Common myeloid progenitor, CD34-positive (primary cell): ENCODE data around the gene FAF2.
"Not testable (repeated sequence)": the region's sequence is repeated elsewhere in the genome, so short reads cannot be mapped to it uniquely, and the experiment has no call there.

Experiments used
- CTCF ChIA-PET: fragments of 350-600 bp; sonication (Branson Sonifier 250); formaldehyde crosslinking; loops from one replicate; lab custom pipeline; 2021; ENCODE audit warnings: antibody characterized with exemption; lab: Charles Lee
- POLR2A ChIA-PET: fragments of 350-600 bp; sonication (Branson Sonifier 250); formaldehyde crosslinking; loops from one replicate; lab custom pipeline; 2021; ENCODE audit warnings: antibody characterized with exemption; lab: Charles Lee
- DNase-seq, 3 donors: peaks; one replicate each; pipeline versions ENCODE4 v3.0.0 to v3.0.0-alpha.2; 2013
- H3K27ac ChIP-seq, 2 experiments: 1 replicate in 1 of 2; 2 replicates in 1 of 2; pipeline ENCODE4 v1.7.0; 2013; ENCODE audit warnings: inconsistent platforms in 2 of 2, low read length in 2 of 2, mild to moderate bottlenecking in 2 of 2, low read depth in 1 of 2, moderate library complexity in 1 of 2; ENCODE audit not compliant: severe bottlenecking in 2 of 2, insufficient read depth in 1 of 2, poor library complexity in 1 of 2
- H3K27me3 ChIP-seq, 5 experiments: replicated peaks in 2 of 5; 1 replicate in 3 of 5; 2 replicates in 2 of 5; pipeline versions ENCODE4 v1.6.1 to v1.7.0; 2013; ENCODE audit warnings: low read length in 4 of 5, mild to moderate bottlenecking in 2 of 5, moderate library complexity in 2 of 5, inconsistent platforms in 1 of 5; ENCODE audit not compliant: insufficient read depth in 5 of 5, control insufficient read depth in 4 of 5
- H3K36me3 ChIP-seq, 4 experiments: 1 replicate in 2 of 4; 2 replicates in 2 of 4; pipeline versions ENCODE4 v1.6.1 to v1.7.0; 2013; ENCODE audit warnings: low read length in 3 of 4, control low read depth in 1 of 4, mild to moderate bottlenecking in 1 of 4; ENCODE audit not compliant: control insufficient read depth in 4 of 4, insufficient read depth in 4 of 4
- H3K4me1 ChIP-seq, 4 experiments: 1 replicate in 3 of 4; 2 replicates in 1 of 4; pipeline versions ENCODE4 v1.6.1 to v1.7.1; 2013; ENCODE audit warnings: low read length in 3 of 4, mild to moderate bottlenecking in 3 of 4, control low read depth in 1 of 4, inconsistent platforms in 1 of 4, moderate library complexity in 1 of 4; ENCODE audit not compliant: control insufficient read depth in 4 of 4, insufficient read depth in 4 of 4; ENCODE audit errors: control extremely low read depth in 1 of 4
- H3K4me3 ChIP-seq, 7 experiments: 1 replicate in 4 of 7; 2 replicates in 3 of 7; pipeline versions ENCODE4 v1.5.1 to v1.7.0; 2013; ENCODE audit warnings: mild to moderate bottlenecking in 7 of 7, low read length in 6 of 7, moderate library complexity in 6 of 7, inconsistent platforms in 2 of 7, low read depth in 2 of 7, control low read depth in 1 of 7; ENCODE audit not compliant: insufficient read depth in 4 of 7, control insufficient read depth in 1 of 7; ENCODE audit errors: extremely low read depth in 1 of 7
- H3K9me3 ChIP-seq, 5 experiments: 1 replicate in 4 of 5; 2 replicates in 1 of 5; pipeline versions ENCODE4 v1.6.1 to v1.7.1; 2013; ENCODE audit warnings: low read length in 4 of 5, mild to moderate bottlenecking in 2 of 5, inconsistent platforms in 1 of 5, low read depth in 1 of 5, moderate library complexity in 1 of 5; ENCODE audit not compliant: control insufficient read depth in 4 of 5, insufficient read depth in 2 of 5; ENCODE audit errors: control extremely low read depth in 1 of 5
- WGBS: methylation state at CpG from one replicate; pipeline ENCODE4 v1.1.5; 2013; ENCODE audit not compliant: insufficient coverage; 5-methylcytosine and 5-hydroxymethylcytosine counted together

FAF2 gene

GRCh38 chr5:176407456-176408251 is 40.5 kb upstream of the FAF2 start:
- ChIA-PET POLR2A (no interaction called here), CTCF (interaction anchor here (0.6 to 2.0 kb wide), 5 partner anchors 8 to 135 kb away, joined by 3 to 7 read pairs (median 3); no protein-coding TSS in a partner anchor)
- Histone ChIP-seq H3K4me3 (no peak overlapping the region), H3K9me3 (no peaks in the 10 kb centered on the region), H3K4me1 (no peaks in the 10 kb centered on the region), H3K27ac (no peak overlapping the region), H3K36me3 (peaks cover 3 to 21% (median 14%) of the 10 kb centered on the region in 4 experiments), H3K27me3 (no peaks in the 10 kb centered on the region)
- 97% methylated on average over 4 of the region's 6 CpGs for WGBS
- DNase-seq = no peak

- CTCF ChIA-PET = interaction anchor here (0.6 to 1.8 kb wide), 2 partner anchors 7 to 10 kb away, joined by 3 to 7 read pairs; no protein-coding TSS in a partner anchor
Observed at GRCh38 chr5:176408252-176408573, 40.0 kb upstream of the FAF2 start.

DNA sequence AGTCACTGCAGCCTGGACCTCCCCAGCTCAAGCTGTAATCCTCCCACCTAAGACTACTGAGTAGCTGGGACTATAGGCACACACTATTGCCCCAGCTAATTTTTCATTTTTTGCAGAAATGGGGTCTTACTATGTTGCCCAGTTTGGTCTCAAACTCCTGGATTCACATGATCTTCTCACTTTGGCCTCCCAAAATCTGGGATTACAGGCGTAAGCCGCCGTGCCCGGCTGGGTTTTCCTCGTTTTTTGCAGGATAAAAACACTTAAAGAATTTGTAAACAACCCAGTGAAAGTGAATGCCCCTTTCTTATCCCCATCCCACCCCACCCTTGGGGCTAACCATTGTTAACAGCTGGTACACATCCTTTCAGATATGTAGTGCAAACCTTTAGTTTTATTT is 39.6 kb upstream of the FAF2 start:
- ChIA-PET POLR2A (no interaction called here), CTCF (no interaction called here)
- WGBS = 100% methylated on average over 5 of the region's 5 CpGs
- H3K27me3 ChIP-seq = no peaks in the 10 kb centered on the region
- peaks cover 3 to 21% (median 14%) of the 10 kb centered on the region in 4 experiments for H3K36me3 ChIP-seq
- DNase-seq = no peak
- H3K4me3 ChIP-seq = no peak overlapping the region
- no peaks in the 10 kb centered on the region for H3K4me1 ChIP-seq
- H3K9me3 ChIP-seq = no peaks in the 10 kb centered on the region
- no peak overlapping the region for H3K27ac ChIP-seq

More at GRCh38 chr5:176408252-176408573, 40.0 kb upstream of the FAF2 start:
- H3K4me3 ChIP-seq, H3K4me1 ChIP-seq, H3K27ac ChIP-seq, POLR2A ChIA-PET, DNase-seq, H3K27me3 ChIP-seq, H3K9me3 ChIP-seq: not testable (repeated sequence)
- H3K36me3 ChIP-seq = peaks cover 3 to 21% (median 14%) of the 10 kb centered on the region in 4 experiments
- WGBS = 90% methylated on average over 2 of the region's 10 CpGs

- no peaks in the 10 kb centered on the region for H3K27me3 ChIP-seq
- no peaks in the 10 kb centered on the region for H3K9me3 ChIP-seq
- WGBS = 97% methylated on average over 4 of the region's 4 CpGs
- DNase-seq = no peak
- ChIA-PET POLR2A (no interaction called here), CTCF (interaction anchor here (1.0 kb wide), 1 partner anchor 15 kb away, joined by 3 read pairs; no protein-coding TSS in a partner anchor)
- no peak overlapping the region for H3K27ac ChIP-seq
- H3K4me3 ChIP-seq = no peak overlapping the region
- H3K4me1 ChIP-seq = no peaks in the 10 kb centered on the region
- H3K36me3 ChIP-seq = peaks cover 3 to 21% (median 12%) of the 10 kb centered on the region in 4 experiments
Observed at GRCh38 chr5:176409765-176410164, 38.4 kb upstream of the FAF2 start.

- Histone ChIP-seq H3K36me3 (peaks cover 3 to 20% (median 11%) of the 10 kb centered on the region in 4 experiments), H3K27me3 (no peaks in the 10 kb centered on the region), H3K9me3 (no peaks in the 10 kb centered on the region), H3K4me3 (no peak overlapping the region), H3K4me1 (peaks cover 0 to 3% (median 2%) of the 10 kb centered on the region in 4 experiments), H3K27ac (no peak overlapping the region)
- DNase-seq = no peak
- ChIA-PET CTCF (interaction anchor here (1.0 kb wide), 1 partner anchor 15 kb away, joined by 3 read pairs; no protein-coding TSS in a partner anchor), POLR2A (no interaction called here)
- WGBS = 96% methylated on average over 3 of the region's 5 CpGs
Observed at GRCh38 chr5:176410486-176411180, 37.6 kb upstream of the FAF2 start.

- Histone ChIP-seq H3K36me3 (peaks cover 0 to 7% (median 2%) of the 10 kb centered on the region in 4 experiments), H3K9me3 (no peaks in the 10 kb centered on the region), H3K4me3 (no peak overlapping the region), H3K27me3 (no peaks in the 10 kb centered on the region), H3K27ac (no peak overlapping the region), H3K4me1 (peaks cover 2 to 15% (median 14%) of the 10 kb centered on the region in 4 experiments)
- ChIA-PET CTCF (interaction anchor here (1.2 kb wide), 1 partner anchor 166 kb away, joined by 4 read pairs; no protein-coding TSS in a partner anchor), POLR2A (no interaction called here)
- WGBS = 90% methylated on average over 4 of the region's 10 CpGs
- DNase-seq = no peak
Observed at GRCh38 chr5:176412517-176413254, 35.5 kb upstream of the FAF2 start.
